Coronary artery (tissue), 2 donors: ENCODE measurements around the gene TRIM51.

ENCODE experiments used
- DNase-seq: peaks from one replicate; pipeline ENCODE4 v3.0.0-alpha.2; 2017; ENCODE audit warnings: low spot score
- H3K27ac ChIP-seq, 2 donors: fragments of 200-600 bp; sonication (generic); one replicate each; pipeline ENCODE4 v1.5.1; 2016 to 2019
- H3K4me3 ChIP-seq: fragments of 200-600 bp; sonication (generic); 2 replicates; pipeline ENCODE4 v1.5.1; 2016; ENCODE audit warnings: mild to moderate bottlenecking, moderate library complexity
- TF ChIP-seq, protein P1 (sequence below): fragments of 200-600 bp; sonication (generic); IDR thresholded peaks from one replicate; pipeline ENCODE4 v1.5.1; 2019; ENCODE audit warnings: antibody characterized with exemption

Gene TRIM51

DNA sequence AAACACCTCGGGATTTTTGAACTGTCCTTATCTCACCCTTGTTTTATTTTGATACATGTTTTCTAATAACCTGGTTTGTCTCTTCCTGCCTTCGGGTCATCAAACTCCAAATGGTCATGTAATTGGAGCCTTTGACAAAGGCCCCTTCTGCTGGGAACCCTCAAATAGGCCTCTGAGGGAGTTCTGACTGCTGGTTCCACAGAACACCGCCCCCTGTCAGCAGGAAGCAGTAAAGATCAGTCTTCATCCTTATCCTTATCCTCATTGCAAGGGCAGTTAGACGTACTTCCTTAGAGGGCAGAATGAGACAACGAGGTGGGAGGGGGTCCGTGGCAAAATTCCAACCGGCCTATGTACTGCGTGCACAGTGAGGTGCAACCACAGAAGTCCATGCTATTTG, 12.1 kb downstream of the TRIM51 start:
- H3K4me3 ChIP-seq, result no peak overlapping the region
- TF ChIP-seq, protein P1, sequence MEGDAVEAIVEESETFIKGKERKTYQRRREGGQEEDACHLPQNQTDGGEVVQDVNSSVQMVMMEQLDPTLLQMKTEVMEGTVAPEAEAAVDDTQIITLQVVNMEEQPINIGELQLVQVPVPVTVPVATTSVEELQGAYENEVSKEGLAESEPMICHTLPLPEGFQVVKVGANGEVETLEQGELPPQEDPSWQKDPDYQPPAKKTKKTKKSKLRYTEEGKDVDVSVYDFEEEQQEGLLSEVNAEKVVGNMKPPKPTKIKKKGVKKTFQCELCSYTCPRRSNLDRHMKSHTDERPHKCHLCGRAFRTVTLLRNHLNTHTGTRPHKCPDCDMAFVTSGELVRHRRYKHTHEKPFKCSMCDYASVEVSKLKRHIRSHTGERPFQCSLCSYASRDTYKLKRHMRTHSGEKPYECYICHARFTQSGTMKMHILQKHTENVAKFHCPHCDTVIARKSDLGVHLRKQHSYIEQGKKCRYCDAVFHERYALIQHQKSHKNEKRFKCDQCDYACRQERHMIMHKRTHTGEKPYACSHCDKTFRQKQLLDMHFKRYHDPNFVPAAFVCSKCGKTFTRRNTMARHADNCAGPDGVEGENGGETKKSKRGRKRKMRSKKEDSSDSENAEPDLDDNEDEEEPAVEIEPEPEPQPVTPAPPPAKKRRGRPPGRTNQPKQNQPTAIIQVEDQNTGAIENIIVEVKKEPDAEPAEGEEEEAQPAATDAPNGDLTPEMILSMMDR, result no peak
- H3K27ac ChIP-seq, result no peak overlapping the region
- no peak for DNase-seq

DNA sequence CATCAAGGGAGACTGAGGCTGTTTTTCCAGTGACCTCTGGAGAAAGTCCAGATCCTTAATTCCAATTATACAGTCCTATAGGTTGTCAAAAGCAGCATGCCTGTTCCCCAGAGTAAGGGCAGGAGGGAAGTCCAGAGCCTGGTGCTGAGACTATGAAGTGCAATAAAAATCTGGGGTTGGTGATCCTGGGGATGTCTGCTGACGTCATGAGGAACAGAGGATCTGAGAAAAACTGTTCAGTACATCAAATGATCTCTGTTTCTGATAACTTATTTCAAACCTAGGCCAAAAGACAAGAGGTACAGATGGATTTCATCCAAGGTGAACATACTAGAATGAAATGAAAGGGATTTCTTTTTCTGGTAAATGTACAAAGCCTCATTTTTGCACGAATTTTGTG, 19.2 kb downstream of the TRIM51 start:
- no peak overlapping the region for H3K4me3 ChIP-seq
- H3K27ac ChIP-seq, result no peak overlapping the region
- no peak for DNase-seq
- TF ChIP-seq, protein P1, result no peak

DNA sequence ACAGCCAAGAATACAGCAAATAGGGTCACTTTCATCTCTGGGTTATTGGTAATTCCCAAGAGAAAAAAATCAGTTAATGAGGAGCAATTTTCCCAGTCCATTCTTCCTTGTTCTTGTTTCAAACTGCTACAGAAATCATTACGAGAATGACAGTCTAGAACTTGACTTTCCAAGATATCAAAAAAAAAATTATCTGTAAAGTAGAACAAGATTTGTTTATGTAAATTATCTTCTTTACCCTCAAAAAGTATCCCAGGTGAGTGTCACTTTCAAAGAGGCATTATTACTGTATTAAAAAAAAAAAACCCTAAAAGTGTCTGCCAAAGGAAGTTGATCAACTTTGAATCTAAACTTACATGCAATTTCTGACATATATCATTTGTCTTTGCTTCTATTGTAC, 31.4 kb downstream of the TRIM51 start, which contains the start of gene OR5W2:
Gene OR5W2, minus strand, starts transcription at position 101 of the 400 bp plus-strand sequence. Its CDS starts 0 bp downstream, at position 101.
- Histone ChIP-seq H3K4me3 (no peak within 1 kb of the TSS), H3K27ac (no peak within 1 kb of the TSS)
- DNase-seq, result no peak
- TF ChIP-seq, protein P1, result no peak

DNA sequence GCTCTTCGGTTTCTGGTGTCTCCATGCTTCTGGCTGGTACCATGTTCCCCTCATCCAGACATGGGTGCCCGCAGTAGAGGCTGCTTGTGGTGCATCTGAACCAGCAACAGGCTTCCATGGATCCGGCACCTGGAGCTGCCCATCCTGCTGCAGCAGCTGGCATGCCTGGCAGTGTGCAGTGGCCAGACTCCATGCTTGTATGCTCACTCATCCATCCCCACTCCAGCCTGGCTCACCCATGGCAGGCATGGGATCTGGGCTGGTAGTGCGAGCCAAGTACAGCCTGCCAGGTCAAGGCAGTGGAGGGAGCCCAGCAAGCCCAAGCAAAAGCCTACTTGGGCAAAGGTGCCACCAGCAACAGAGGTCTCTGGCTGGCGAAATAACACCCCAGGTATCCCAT, 37.4 kb downstream of the TRIM51 start:
- Histone ChIP-seq H3K4me3 (no peak overlapping the region), H3K27ac (no peak overlapping the region)
- TF ChIP-seq, protein P1, result no peak
- DNase-seq, result no peak

DNA sequence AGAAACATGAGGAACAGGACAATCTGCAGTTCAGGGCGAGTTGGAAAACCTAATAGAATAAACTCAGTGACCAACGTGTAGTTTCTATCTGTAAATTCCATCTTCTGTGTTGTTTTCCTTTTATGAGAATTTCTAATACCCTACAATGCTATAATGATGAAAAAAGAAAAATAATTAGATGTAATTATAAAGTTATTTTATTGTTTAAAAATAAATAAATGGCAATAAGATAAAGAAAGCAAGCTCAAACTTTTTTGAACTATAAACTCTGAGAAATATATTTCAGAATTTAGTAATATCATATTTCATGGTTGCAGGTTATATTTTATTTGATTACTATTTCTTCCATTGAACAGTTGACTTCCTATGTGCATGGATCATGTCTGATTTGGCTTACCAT, 53.2 kb downstream of the TRIM51 start, which contains the start of gene OR5I1:
Gene OR5I1, minus strand, starts transcription at position 101 of the 400 bp plus-strand sequence. Its CDS starts 0 bp downstream, at position 101.
- H3K27ac ChIP-seq, result no peak within 1 kb of the TSS
- TF ChIP-seq, protein P1, result no peak
- no peak within 1 kb of the TSS for H3K4me3 ChIP-seq
- no peak for DNase-seq
